DOHH2 (cell line): ENCODE data around the gene SAP30.

Source experiments
- H3F3A ChIP-seq: fragments of 200-600 bp; sonication (generic), shearing (Covaris generic); 2 replicates; pipeline ENCODE4 v1.6.0; 2016; ENCODE audit warnings: antibody characterized with exemption, mild to moderate bottlenecking; ENCODE audit not compliant: control insufficient read depth, insufficient read depth
- H3K27ac ChIP-seq: fragments of 200-600 bp; sonication (generic); 2 replicates; pipeline ENCODE4 v1.5.1; 2014; ENCODE audit warnings: low read depth, mild to moderate bottlenecking, low read length, moderate library complexity
- H3K27me3 ChIP-seq: fragments of 200-600 bp; sonication (generic); 2 replicates; pipeline ENCODE4 v1.6.1; 2014; ENCODE audit warnings: mild to moderate bottlenecking, low read length, mixed read lengths; ENCODE audit not compliant: control insufficient read depth
- H3K36me3 ChIP-seq: fragments of 200-600 bp; sonication (generic); 2 replicates; pipeline ENCODE4 v1.6.1; 2014; ENCODE audit warnings: mild to moderate bottlenecking, low read length, moderate library complexity, mixed read lengths; ENCODE audit not compliant: control insufficient read depth
- H3K4me1 ChIP-seq: fragments of 200-600 bp; sonication (generic); 2 replicates; pipeline ENCODE4 v1.6.1; 2014; ENCODE audit warnings: mild to moderate bottlenecking, low read length, mixed read lengths; ENCODE audit not compliant: control insufficient read depth
- H3K4me2 ChIP-seq: fragments of 200-600 bp; sonication (generic); 2 replicates; pipeline ENCODE4 v1.6.0; 2014; ENCODE audit warnings: mild to moderate bottlenecking, low read length, moderate library complexity
- H3K4me3 ChIP-seq: fragments of 200-600 bp; sonication (generic); 2 replicates; pipeline ENCODE4 v1.5.1; 2014; ENCODE audit warnings: mild to moderate bottlenecking, low read length, mixed read lengths
- H3K79me2 ChIP-seq: fragments of 200-600 bp; sonication (generic); 2 replicates; pipeline ENCODE4 v1.6.1; 2014; ENCODE audit warnings: mild to moderate bottlenecking, low read length, mixed read lengths; ENCODE audit not compliant: control insufficient read depth
- H3K9me2 ChIP-seq: fragments of 200-600 bp; sonication (generic); replicated peaks from 2 replicates; pipeline ENCODE4 v1.6.1; 2014; ENCODE audit warnings: mild to moderate bottlenecking, low read length, mixed read lengths; ENCODE audit not compliant: control insufficient read depth
- H3K9me3 ChIP-seq: fragments of 200-600 bp; sonication (generic); 2 replicates; pipeline ENCODE4 v1.6.1; 2014; ENCODE audit warnings: antibody characterized with exemption, low read length, mixed read lengths; ENCODE audit not compliant: control insufficient read depth, insufficient read depth
- H4K20me1 ChIP-seq: fragments of 200-600 bp; sonication (generic); 2 replicates; pipeline ENCODE4 v1.6.0; 2014; ENCODE audit warnings: low read depth, mild to moderate bottlenecking, antibody characterized with exemption, low read length, moderate library complexity; ENCODE audit not compliant: control insufficient read depth, insufficient read depth
- CTCF ChIP-seq: fragments of 200-600 bp; sonication (generic); IDR thresholded peaks from one replicate; pipeline ENCODE4 v1.5.1; 2014; ENCODE audit warnings: antibody characterized with exemption, mild to moderate bottlenecking, low read depth, low read length; ENCODE audit not compliant: poor library complexity, severe bottlenecking
- EZH2phosphoT487 ChIP-seq: fragments of 200-600 bp; sonication (generic); IDR thresholded peaks from 2 replicates; pipeline ENCODE4 v1.6.1; 2017; ENCODE audit warnings: borderline replicate concordance, mild to moderate bottlenecking, antibody characterized with exemption, low read length, moderate library complexity, mixed read lengths

SAP30 gene

DNA sequence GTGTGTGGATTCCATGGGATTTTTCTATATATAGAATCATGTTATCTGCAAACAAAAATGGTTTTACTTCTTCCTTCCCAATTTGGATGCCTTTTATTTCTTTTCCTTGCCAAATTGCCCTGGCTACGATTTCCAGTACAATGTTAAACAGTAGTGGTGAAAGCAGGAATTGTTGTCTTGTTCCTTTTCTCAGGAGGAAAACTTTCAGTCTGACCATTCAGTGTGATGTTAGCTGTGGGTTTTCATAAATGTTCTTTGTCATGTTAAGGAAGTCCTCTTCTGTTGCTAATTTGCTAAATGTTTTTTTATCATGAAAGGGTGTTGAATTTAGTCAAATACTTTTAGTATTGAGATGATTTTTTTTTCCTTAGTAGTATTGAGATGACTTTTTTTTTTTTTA is 10.9 kb downstream of the SAP30 start:
- Histone ChIP-seq H3K27ac (no peak overlapping the region), H3K4me1 (no peaks in the 10 kb centered on the region), H3K9me3 (no peaks in the 10 kb centered on the region), H3K27me3 (no peaks in the 10 kb centered on the region), H3F3A (peaks cover 8% of the 10 kb centered on the region; the same call in 1 of the 2 replicates), H3K79me2 (no peaks in the 10 kb centered on the region), H4K20me1 (no peaks in the 10 kb centered on the region), H3K9me2 (no peaks in the 10 kb centered on the region), H3K36me3 (peaks cover 21% of the 10 kb centered on the region), H3K4me2 (no peak overlapping the region), H3K4me3 (no peak overlapping the region)
- no peak for TF ChIP-seq CTCF
- no peak for TF ChIP-seq EZH2phosphoT487

GRCh38 chr4:173382349-173382748 is 11.6 kb downstream of the SAP30 start:
- Histone ChIP-seq H3F3A (peaks cover 6% of the 10 kb centered on the region; the same call in 1 of the 2 replicates), H3K4me3 (no peak overlapping the region), H3K9me3 (no peaks in the 10 kb centered on the region), H3K27me3 (no peaks in the 10 kb centered on the region), H3K4me2 (no peak overlapping the region), H3K36me3 (peaks cover 18% of the 10 kb centered on the region), H3K27ac (no peak overlapping the region), H3K4me1 (no peaks in the 10 kb centered on the region), H4K20me1 (no peaks in the 10 kb centered on the region), H3K9me2 (no peaks in the 10 kb centered on the region), H3K79me2 (no peaks in the 10 kb centered on the region)
- TF ChIP-seq EZH2phosphoT487 (no peak), CTCF (no peak)

- Histone ChIP-seq H3K4me3 (no peak overlapping the region), H3K27ac (no peak overlapping the region), H3F3A (no peaks in the 10 kb centered on the region), H3K79me2 (no peaks in the 10 kb centered on the region), H4K20me1 (no peaks in the 10 kb centered on the region), H3K9me3 (no peaks in the 10 kb centered on the region), H3K9me2 (no peaks in the 10 kb centered on the region), H3K4me1 (no peaks in the 10 kb centered on the region), H3K36me3 (peaks cover 7% of the 10 kb centered on the region; the same call in 1 of the 2 replicates), H3K4me2 (no peak overlapping the region), H3K27me3 (no peaks in the 10 kb centered on the region)
- TF ChIP-seq EZH2phosphoT487 (no peak), CTCF (no peak)
Measured at GRCh38 chr4:173386751-173387150, 16.0 kb downstream of the SAP30 start.

- H3K4me1 ChIP-seq: no peaks in the 10 kb centered on the region
- H3F3A ChIP-seq: no peaks in the 10 kb centered on the region
- H3K4me2 ChIP-seq: no peak overlapping the region
- TF ChIP-seq CTCF (no peak), EZH2phosphoT487 (no peak)
- H3K79me2 ChIP-seq: no peaks in the 10 kb centered on the region
- H3K36me3 ChIP-seq: 0 out of 2 replicates have a peak, but pooled peaks cover 3% of the 10 kb centered on the region
- H3K9me2 ChIP-seq: no peaks in the 10 kb centered on the region
- no peaks in the 10 kb centered on the region for H4K20me1 ChIP-seq
- H3K27ac ChIP-seq: no peak overlapping the region
- no peaks in the 10 kb centered on the region for H3K9me3 ChIP-seq
- H3K27me3 ChIP-seq: no peaks in the 10 kb centered on the region
- H3K4me3 ChIP-seq: no peak overlapping the region
Measured at GRCh38 chr4:173391701-173392100, 20.9 kb downstream of the SAP30 start.
